Germinal center (tissue), 1 donor: ENCODE data around the gene PPP1R12A.
"Not testable (repeated sequence)": the region's sequence is repeated elsewhere in the genome, so short reads cannot be mapped to it uniquely, and the experiment has no call there.

Experiments
- DNase-seq: peaks from one replicate; pipeline ENCODE4 v3.0.0; 2012; ENCODE audit warnings: mixed read lengths, low spot score

PPP1R12A gene

GRCh38 chr12:79935021-79935623, at the start of gene PPP1R12A:
PPP1R12A (minus strand) TSS chr12:79935097; CDS start chr12:79934931, 166 bp downstream.
- DNase-seq = peak; percentile 91

- no peak for DNase-seq
These were observed 49.2 kb upstream of the PPP1R12A start for GRCh38 chr12:79983986-79984620.

- DNase-seq = no peak
These were observed 48.6 kb upstream of the PPP1R12A start for GRCh38 chr12:79983492-79983891.

- DNase-seq = no peak
These were observed 47.5 kb upstream of the PPP1R12A start for GRCh38 chr12:79982086-79983062.

- no peak for DNase-seq
These were observed 43.8 kb upstream of the PPP1R12A start for GRCh38 chr12:79978692-79979091.

GRCh38 chr12:79977856-79978460, 43.1 kb upstream of the PPP1R12A start:
- not testable (repeated sequence) for DNase-seq

- DNase-seq = no peak
These were observed 40.2 kb upstream of the PPP1R12A start for GRCh38 chr12:79975143-79975542.

- no peak for DNase-seq
These were observed 38.9 kb upstream of the PPP1R12A start for GRCh38 chr12:79973801-79974200.

GRCh38 chr12:79964100-79964627, 29.3 kb upstream of the PPP1R12A start:
- no peak for DNase-seq

- DNase-seq = no peak
These were observed 26.5 kb upstream of the PPP1R12A start for GRCh38 chr12:79961411-79961810.

GRCh38 chr12:79959484-79959883, 24.6 kb upstream of the PPP1R12A start:
- DNase-seq = no peak

GRCh38 chr12:79956896-79957295, 22.0 kb upstream of the PPP1R12A start:
- DNase-seq = no peak

- DNase-seq = no peak
These were observed 20.7 kb upstream of the PPP1R12A start for GRCh38 chr12:79955561-79955960.

- no peak for DNase-seq
These were observed 19.2 kb upstream of the PPP1R12A start for GRCh38 chr12:79954037-79954610.

- DNase-seq = no peak
These were observed 14.2 kb upstream of the PPP1R12A start for GRCh38 chr12:79949098-79949497.

GRCh38 chr12:79945433-79945832, 10.5 kb upstream of the PPP1R12A start:
- DNase-seq = no peak

GRCh38 chr12:79944565-79944964, 9.7 kb upstream of the PPP1R12A start:
- DNase-seq = no peak

GRCh38 chr12:79942846-79943245, 7.9 kb upstream of the PPP1R12A start:
- DNase-seq = not testable (repeated sequence)

GRCh38 chr12:79939728-79940310, 4.9 kb upstream of the PPP1R12A start:
- DNase-seq = no peak

- no peak for DNase-seq
These were observed 3.9 kb upstream of the PPP1R12A start for GRCh38 chr12:79938843-79939242.

GRCh38 chr12:79936670-79937069, 1.8 kb upstream of the PPP1R12A start:
- no peak for DNase-seq
